HL-60/S4 (cell line): Measurements from ENCODE around the gene NTN3.
"Not testable (repeated sequence)": the region's sequence is repeated elsewhere in the genome, so short reads cannot be mapped to it uniquely, and the experiment has no call there.

ENCODE experiments used
- in situ Hi-C: fragments of 300-500 bp; cut with MboI; formaldehyde crosslinking; loops from 2 replicates; pipeline ENCODE4 v1.14.3; 2022; ENCODE audit warnings: low sequenced_read_pairs

NTN3 gene

GRCh38 chr16:2471016-2471652, at the start of gene NTN3:
TSS of gene NTN3 (plus strand) at chr16:2471297. CDS start at chr16:2471702, 405 bp downstream.
- in situ Hi-C loops: no loop called here

GRCh38 chr16:2422123-2422867, 48.8 kb upstream of the NTN3 start:
- in situ Hi-C loops: no loop called here

- in situ Hi-C loops: no loop called here
These were observed 46.8 kb upstream of the NTN3 start for GRCh38 chr16:2424061-2425007.

- in situ Hi-C loops: no loop called here
These were observed 46.0 kb upstream of the NTN3 start for GRCh38 chr16:2425008-2425518.

- in situ Hi-C loops: no loop called here
These were observed 45.2 kb upstream of the NTN3 start for GRCh38 chr16:2425825-2426430.

- in situ Hi-C loops: no loop called here
These were observed 44.1 kb upstream of the NTN3 start for GRCh38 chr16:2426941-2427361.

GRCh38 chr16:2427526-2427925, 43.6 kb upstream of the NTN3 start:
- in situ Hi-C loops: no loop called here

- in situ Hi-C loops: no loop called here
These were observed 42.9 kb upstream of the NTN3 start for GRCh38 chr16:2428051-2428783.

GRCh38 chr16:2428784-2429033, 42.4 kb upstream of the NTN3 start:
- in situ Hi-C loops: no loop called here

- in situ Hi-C loops: no loop called here
These were observed 41.9 kb upstream of the NTN3 start, which contains the start of gene CCNF for GRCh38 chr16:2429034-2429770. TSS of gene CCNF (plus strand) at chr16:2429447. CDS start at chr16:2429482, 35 bp downstream.

GRCh38 chr16:2429771-2430663, 41.1 kb upstream of the NTN3 start:
- in situ Hi-C loops: no loop called here

- in situ Hi-C loops: no loop called here
These were observed 38.8 kb upstream of the NTN3 start for GRCh38 chr16:2432286-2432685.

- in situ Hi-C loops: no loop called here
These were observed 38.1 kb upstream of the NTN3 start for GRCh38 chr16:2432801-2433505.

- in situ Hi-C loops: not testable (repeated sequence)
These were observed 35.9 kb upstream of the NTN3 start for GRCh38 chr16:2435236-2435635.

- in situ Hi-C loops: no loop called here
These were observed 35.0 kb upstream of the NTN3 start for GRCh38 chr16:2436110-2436509.

- in situ Hi-C loops: no loop called here
These were observed 33.9 kb upstream of the NTN3 start for GRCh38 chr16:2437032-2437790.

GRCh38 chr16:2438121-2438520, 33.0 kb upstream of the NTN3 start:
- in situ Hi-C loops: no loop called here
